ENCODE measurements around the gene TCL1B. TPM values are rescaled to one million over a fixed set of nuclear protein-coding genes. Genes with fewer than 3 reads are reported as not detected.

Gene TCL1B
- total and polyA plus RNA-seq, 7 donors: 1.1 TPM; not detected in 6

- Histone ChIP-seq H3K27me3 (peaks cover 0 to 18% (median 0%) of the 10 kb centered on the region in 3 donors), H3K36me3 (no peaks in the 10 kb centered on the region), H3K27ac (no peak overlapping the region), H3K4me1 (no peaks in the 10 kb centered on the region), H3K4me3 (no peak overlapping the region), H3K9me3 (no peaks in the 10 kb centered on the region)
- intact Hi-C loops (cut with DNase I): no loop called here
- no peak for TF ChIP-seq CTCF (IDR thresholded peaks at IDR 0.05)
- no peak for TF ChIP-seq POLR2A (IDR thresholded peaks at IDR 0.05)
- no peak for TF ChIP-seq POLR2AphosphoS5 (IDR thresholded peaks at IDR 0.05)
- no peak for TF ChIP-seq EP300 (IDR thresholded peaks at IDR 0.05)
- WGBS, 2 donors: 60 to 72% methylated on average over 4 of the region's 4 CpGs
- DNase-seq: no peak
Measured at GRCh38 chr14:95675486-95675885, 10.7 kb upstream of the TCL1B start.

- 69 to 75% methylated on average over 4 of the region's 4 CpGs for WGBS, 2 donors
- no peaks in the 10 kb centered on the region for H3K4me1 ChIP-seq
- H3K4me3 ChIP-seq: no peak overlapping the region
- no peak for DNase-seq
- H3K27ac ChIP-seq: no peak overlapping the region
- TF ChIP-seq POLR2AphosphoS5 (IDR thresholded peaks at IDR 0.05) (no peak), CTCF (IDR thresholded peaks at IDR 0.05) (no peak), POLR2A (IDR thresholded peaks at IDR 0.05) (no peak), EP300 (IDR thresholded peaks at IDR 0.05) (no peak)
- H3K27me3 ChIP-seq: peaks cover 0 to 18% (median 0%) of the 10 kb centered on the region in 3 donors
- H3K36me3 ChIP-seq: no peaks in the 10 kb centered on the region
- intact Hi-C loops (cut with DNase I): no loop called here
- no peaks in the 10 kb centered on the region for H3K9me3 ChIP-seq
Measured at GRCh38 chr14:95677179-95677835, 8.9 kb upstream of the TCL1B start.

GRCh38 chr14:95679148-95679815 is 6.9 kb upstream of the TCL1B start:
- H3K27me3 ChIP-seq: peaks cover 0 to 5% (median 0%) of the 10 kb centered on the region in 3 donors
- H3K36me3 ChIP-seq: no peaks in the 10 kb centered on the region
- 59 to 79% methylated on average over 4 of the region's 4 CpGs for WGBS, 2 donors
- DNase-seq: no peak
- intact Hi-C loops (cut with DNase I): no loop called here
- no peak overlapping the region for H3K4me3 ChIP-seq
- H3K9me3 ChIP-seq: no peaks in the 10 kb centered on the region
- no peak overlapping the region for H3K27ac ChIP-seq
- H3K4me1 ChIP-seq: no peaks in the 10 kb centered on the region
- TF ChIP-seq EP300 (IDR thresholded peaks at IDR 0.05): no peak
- no peak for TF ChIP-seq CTCF (IDR thresholded peaks at IDR 0.05)
- TF ChIP-seq POLR2A (IDR thresholded peaks at IDR 0.05): no peak
- no peak for TF ChIP-seq POLR2AphosphoS5 (IDR thresholded peaks at IDR 0.05)

- intact Hi-C loops (cut with DNase I): no loop called here
- TF ChIP-seq POLR2A (IDR thresholded peaks at IDR 0.05) (no peak), EP300 (IDR thresholded peaks at IDR 0.05) (no peak), POLR2AphosphoS5 (IDR thresholded peaks at IDR 0.05) (no peak), CTCF (IDR thresholded peaks at IDR 0.05) (no peak)
- DNase-seq: no peak
- H3K4me3 ChIP-seq: no peak overlapping the region
- H3K36me3 ChIP-seq: no peaks in the 10 kb centered on the region
- H3K9me3 ChIP-seq: no peaks in the 10 kb centered on the region
- no peak overlapping the region for H3K27ac ChIP-seq
- H3K4me1 ChIP-seq: no peaks in the 10 kb centered on the region
- H3K27me3 ChIP-seq: peaks cover 0 to 6% (median 0%) of the 10 kb centered on the region in 3 donors
- 22 to 35% methylated on average over 8 of the region's 8 CpGs for WGBS, 2 donors
Measured at GRCh38 chr14:95679998-95680735, 6.1 kb upstream of the TCL1B start.
